Measurements from ENCODE around the gene EPB41L1.

Gene EPB41L1

DNA sequence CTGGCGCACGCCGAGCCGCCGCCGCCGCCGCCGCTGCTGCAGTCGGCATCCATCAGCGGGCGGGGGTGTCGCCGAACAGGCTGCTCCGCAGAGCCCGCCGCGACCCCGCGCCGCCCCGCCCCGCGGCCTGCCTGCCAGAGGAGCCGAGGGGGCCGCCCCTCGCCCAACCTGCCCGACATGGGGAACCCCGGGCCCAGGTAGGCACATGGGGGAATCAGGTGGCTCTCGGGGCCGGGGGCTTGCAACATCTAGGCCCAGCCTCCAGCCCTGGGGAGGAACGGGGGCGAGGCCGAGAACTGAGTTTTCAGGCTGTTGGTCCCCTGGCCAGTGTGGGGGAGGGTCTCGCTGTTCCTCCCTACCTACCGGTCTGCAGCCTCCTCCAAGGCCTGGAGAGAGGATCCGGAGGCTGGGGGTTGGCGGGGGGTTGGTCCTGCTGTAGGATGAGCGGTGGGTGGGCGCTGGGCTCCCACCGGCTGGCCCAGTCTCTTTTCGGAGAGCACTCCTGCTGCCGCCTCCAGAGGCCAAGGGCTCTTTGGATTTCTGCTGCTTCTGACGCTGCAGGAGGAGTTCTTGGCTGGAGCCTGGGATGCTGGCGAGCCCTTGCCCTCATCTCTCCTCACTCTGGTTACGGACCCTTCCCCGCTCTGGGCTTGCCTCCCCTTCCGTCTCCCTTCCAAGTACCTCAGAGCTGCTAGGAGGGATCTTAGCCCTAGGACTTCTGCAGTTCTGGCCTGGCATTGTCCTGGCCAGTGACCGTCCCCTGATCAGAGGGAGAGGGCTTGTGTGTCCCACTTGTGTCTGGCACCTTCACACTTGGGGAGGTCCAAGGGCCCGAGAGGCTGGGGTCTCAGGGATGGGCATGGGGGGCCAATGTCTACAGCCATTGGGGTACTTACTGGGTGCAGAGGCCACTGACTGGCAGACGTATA is at the start of gene EPB41L1:
TSS of gene EPB41L1 (plus strand) at position 41 of the 929 bp plus-strand sequence. CDS start 19,038 bp downstream, outside the sequence.
- no peak for DNase-seq (ENCODE audit: low read depth in 2 of 2)

DNA sequence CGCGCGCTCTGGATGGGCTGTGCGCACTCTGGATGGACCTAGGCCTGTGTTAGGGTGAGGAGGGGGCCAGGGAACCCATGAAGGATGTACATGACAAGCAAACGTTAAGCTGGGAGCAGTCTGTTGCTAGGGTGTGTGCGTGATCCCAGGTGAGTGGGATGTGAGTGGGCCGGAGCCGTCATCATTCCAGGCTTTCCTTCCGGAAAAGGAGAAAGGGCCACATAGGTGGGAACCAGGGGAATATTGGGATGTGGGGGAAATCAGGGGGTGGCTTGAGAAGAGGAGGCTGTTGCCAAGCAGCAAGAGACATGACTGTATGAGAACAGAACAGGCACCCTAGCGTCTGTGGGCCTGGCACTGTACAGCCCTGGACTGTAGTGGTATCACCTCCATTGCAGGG is 49.7 kb upstream of the EPB41L1 start:
- DNase-seq (ENCODE audit: low read depth in 2 of 2): no peak

DNA sequence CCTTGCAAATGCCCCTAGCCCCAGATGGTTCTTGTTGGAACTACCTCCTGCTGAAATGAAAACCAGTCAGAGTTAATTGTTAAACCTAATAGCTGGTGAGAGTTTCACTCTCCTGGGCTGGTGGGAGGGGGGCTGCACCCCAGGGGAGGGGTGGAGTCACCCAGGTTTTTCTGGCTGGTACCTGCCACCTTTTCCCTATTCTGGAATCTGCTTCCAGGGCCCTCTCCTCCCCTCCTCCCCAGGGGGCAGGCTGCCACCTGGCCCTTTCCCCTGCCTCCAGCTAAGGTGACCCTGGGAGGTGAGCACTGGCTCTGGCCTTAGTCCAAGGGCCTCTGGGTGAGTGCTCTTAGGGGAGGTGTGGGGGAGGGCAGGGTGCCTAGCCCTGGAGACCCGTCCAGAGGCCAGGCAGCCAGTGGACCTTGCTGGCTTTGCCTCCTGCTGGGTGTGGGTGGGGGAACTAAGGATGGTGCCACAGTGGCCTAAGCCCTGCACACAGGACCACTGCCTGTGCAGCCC is 48.8 kb upstream of the EPB41L1 start:
- no peak for DNase-seq (ENCODE audit: low read depth in 2 of 2)

DNA sequence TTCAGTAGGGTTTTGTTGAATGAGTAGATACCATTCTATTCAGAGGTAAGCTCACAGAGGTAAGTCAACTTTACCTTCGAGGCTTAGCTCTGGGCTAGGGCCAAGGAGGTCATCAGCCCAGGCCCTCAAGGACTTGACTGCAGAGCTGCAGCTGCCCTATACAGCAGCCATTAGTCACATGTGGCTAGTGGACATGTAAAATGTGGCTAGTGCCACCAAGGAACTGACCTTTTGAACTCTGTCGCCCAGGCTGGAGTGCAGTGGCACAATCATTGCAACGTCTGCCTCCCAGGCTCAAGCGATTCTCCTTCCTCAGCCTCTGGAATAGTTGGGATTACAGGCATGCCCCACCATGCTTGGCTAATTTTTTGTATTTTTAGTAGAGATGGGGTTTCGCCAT is 47.9 kb upstream of the EPB41L1 start:
- no peak for DNase-seq (ENCODE audit: low read depth in 2 of 2)

DNA sequence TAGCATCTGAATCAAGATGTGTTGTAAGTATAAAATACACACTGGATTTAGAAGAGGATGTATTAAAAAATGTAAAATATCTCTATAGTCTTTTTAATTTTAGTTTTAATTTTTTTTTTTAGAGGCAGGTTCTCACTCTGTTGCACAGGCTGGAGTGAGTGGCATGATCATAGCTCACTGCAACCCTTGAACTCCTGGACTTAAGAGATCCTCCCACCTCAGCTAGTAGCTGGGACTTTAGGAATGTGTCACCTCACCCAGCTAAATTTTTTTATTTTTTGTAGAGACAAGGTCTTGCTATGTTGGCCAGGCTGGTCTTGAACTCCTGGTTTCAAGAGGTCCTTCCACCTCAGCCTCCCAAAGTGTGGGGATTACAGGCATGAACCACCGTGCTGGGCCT is 46.7 kb upstream of the EPB41L1 start:
- DNase-seq (ENCODE audit: low read depth in 2 of 2): no peak

DNA sequence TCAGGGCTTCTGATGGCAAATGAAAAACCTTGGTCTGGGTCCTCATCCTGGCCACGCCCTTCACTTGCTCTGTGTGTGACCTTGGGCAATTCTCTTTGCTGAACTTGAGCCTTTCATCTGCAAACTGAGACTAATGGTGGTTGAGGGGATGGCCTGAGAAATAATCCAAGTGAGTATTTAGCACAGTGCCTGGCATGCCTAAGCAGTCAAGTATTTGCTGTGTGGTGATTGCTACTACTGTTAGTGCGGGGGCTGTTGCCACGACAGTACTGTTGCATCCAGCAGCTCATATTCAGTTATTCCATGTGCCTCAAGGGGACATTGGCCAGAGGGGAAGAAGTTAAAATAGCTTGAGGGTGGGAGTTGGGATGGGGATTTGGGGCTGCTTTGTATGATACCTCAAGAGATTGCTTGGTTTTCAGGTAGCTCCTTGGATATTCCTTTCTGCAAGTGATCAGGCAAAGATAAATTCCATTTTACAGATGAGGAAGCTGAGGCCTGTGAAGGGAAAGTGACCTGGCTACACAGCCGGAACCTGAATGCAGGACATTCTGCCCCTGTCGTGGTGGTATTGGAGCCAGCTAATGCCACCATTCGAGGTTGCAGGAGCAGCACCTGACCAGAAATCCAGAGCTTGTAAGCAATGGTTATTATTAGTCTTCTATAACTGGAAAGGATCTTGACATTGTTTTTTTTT is 45.1 kb upstream of the EPB41L1 start:
- no peak for DNase-seq (ENCODE audit: low read depth in 2 of 2)

DNA sequence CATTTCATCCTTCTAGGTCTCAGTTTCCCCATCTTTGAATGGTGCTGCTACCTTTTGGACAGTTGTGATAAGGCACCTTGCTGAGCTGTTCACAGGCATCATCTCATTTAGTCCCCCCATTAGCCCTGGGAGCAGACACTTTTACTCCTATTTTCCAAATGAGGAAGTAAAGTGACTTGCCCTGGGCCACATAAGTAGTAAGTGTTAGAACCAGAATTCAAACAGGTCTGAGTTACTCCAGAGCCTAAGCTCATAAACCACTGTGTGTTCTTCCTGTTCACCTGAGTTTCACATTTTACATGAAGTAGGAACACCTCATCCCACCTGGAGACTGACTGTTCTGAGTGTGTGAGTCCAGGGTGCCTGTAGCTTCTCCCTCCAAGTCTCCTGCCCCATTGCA is 43.5 kb upstream of the EPB41L1 start:
- DNase-seq (ENCODE audit: low read depth in 2 of 2): no peak

DNA sequence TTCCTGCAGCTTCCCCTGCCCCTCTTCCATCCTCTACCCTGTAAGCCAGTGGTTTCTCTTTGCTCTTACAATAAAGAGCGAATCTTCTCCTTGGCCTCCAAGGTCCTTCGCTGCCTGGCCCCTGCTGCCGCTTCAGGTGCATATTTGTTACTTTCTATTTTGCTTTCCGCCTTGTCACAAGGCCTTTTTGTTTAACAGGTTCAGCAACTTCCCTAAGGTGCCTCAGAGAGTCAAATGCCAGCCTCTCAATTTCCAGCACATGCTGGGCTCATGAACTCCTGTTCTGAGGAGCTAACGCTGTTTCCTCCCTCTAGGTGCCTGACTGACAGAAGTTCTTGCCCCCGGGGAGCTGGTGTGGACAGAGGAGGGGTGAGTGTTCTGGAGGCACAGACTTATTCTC is 42.4 kb upstream of the EPB41L1 start:
- no peak for DNase-seq (ENCODE audit: low read depth in 2 of 2)

DNA sequence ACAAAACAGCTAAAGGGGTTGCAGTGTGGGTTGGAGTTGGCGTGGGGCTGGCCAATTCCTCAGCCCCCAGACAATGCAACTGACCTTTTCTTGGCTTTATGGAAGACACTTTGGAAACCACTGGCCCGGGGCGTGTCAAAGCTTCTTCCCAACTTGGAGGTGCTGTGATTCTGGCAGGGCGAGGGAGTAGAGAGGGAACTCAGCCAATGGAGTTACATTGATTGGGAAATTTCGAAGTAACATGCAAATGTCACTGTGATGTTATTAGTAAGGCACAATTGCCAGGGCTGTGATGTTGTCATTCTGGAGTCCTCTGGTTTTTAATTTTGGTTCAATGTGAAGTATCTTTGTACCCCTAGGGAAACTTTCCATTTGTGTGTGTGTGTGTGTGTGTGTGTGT is 41.5 kb upstream of the EPB41L1 start:
- no peak for DNase-seq (ENCODE audit: low read depth in 2 of 2)

DNA sequence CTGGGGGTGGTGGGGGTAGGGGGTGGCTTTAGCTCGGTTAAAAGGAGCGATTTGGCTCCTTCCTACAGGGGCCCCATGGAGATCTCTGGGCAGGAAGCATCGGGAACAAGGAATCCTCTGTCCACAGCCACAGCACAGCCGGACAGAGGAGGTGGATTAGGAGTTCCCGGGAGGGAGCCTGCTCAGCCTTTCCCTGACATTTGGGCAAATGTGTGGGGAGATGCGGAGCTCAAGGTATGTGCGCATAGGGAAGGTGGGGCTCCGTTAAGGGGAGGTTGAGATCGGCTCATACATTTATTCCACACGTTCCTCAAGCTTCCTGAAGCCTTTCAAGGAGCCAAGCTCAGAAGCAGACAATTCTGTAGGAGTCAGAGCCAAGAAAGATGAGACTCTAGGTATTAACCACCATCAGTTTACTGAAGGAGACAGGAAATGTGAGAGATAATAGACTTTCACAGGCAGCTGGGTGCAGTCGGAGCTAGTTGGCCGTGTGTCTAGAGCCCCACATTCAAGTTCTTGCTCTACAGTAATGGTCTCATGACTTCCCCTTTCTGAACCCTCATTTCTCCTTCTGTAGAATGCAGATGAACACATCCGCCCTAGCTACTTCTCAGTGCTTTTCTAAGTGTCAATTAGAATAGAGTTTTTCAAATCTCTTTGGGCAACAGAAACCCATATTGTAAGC is 40.8 kb upstream of the EPB41L1 start:
- DNase-seq (ENCODE audit: low read depth in 2 of 2): no peak

DNA sequence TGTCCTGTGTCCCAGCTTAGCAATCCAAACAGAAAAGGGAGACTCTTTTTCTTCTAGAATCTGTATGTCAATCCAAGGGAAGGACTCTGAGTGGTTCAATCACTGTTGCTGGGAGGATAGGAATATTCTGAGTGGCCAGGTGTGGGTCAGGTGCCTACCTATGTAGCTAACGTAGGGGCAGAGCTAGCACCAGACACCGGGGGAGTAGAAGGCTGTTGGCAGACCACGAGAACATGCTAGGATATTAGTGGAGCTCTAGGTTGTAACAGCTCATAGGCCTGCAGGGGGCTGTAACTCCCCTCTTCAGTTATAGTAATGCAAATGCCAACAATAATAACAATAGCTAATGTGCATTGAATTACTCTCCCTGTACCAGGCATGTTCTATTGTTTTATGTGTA is 39.8 kb upstream of the EPB41L1 start:
- no peak for DNase-seq (ENCODE audit: low read depth in 2 of 2)

DNA sequence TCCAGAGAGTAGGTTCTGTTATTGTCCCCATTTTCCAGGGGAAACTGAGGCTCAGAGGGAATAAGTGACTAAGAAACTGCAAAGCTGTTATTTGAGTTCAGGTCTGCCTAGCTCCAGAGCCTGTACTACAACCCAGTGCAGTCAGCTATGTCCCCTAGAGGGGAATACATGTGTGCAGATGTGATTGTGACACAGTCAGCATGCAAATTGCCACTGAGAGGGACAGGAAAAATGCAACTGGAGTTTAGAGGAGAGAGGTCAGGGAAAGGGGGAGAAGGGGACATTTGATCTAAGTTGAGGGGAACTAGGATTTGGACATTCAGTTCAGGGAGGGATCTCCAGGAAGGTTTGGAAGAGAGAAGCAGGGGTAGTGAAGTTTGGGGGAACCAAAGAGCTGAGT is 38.6 kb upstream of the EPB41L1 start:
- DNase-seq (ENCODE audit: low read depth in 2 of 2): no peak

DNA sequence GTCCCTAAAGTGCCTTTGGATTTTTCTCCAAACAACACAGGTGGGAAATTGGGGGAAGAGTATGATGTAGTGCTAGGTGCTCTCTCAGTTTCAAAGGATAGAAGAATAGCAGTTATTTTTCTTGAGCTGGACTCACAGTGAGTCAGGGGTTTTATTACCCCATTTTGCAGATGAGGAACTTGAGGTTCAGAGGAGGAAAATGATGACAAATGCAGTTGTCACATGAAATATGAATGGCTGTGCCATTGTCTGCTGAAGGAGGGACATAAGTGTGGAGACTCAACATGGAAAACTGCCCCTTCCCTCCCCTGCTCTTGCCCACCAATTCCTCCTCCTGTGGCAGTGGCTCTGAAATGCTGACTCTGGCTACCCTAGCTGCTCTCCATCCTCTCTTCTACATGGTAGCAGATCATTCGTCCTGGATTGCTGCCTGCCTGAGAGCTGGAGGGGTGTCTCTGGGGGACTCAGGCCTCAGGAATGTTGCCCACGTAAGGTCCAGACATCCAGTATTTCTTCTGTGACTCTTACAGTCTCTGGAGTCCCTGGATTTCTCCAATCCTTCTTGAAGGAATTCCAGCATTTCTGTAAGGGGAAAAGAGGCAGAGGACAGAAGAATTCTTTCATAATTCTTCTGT is 37.6 kb upstream of the EPB41L1 start:
- DNase-seq (ENCODE audit: low read depth in 2 of 2): no peak

DNA sequence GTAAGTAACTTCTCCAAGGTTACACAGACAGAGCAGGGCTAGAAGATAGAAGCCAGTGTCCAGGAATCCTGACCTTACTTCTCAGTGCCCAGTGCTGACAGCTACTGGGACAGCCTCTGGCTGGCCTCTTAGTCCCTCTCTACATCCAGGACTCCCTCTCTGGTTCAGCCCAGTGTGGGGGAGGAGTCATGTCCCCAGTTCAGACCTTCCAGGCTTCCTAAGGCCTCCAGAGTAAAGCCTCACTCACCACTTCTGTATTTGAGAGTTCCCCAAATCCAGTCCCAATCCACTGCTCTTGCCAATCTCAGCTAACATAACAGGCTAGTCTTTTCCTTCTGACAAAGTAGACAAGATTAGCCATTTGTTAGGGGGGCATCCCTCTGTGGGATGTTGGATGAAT is 36.9 kb upstream of the EPB41L1 start:
- DNase-seq (ENCODE audit: low read depth in 2 of 2): no peak

DNA sequence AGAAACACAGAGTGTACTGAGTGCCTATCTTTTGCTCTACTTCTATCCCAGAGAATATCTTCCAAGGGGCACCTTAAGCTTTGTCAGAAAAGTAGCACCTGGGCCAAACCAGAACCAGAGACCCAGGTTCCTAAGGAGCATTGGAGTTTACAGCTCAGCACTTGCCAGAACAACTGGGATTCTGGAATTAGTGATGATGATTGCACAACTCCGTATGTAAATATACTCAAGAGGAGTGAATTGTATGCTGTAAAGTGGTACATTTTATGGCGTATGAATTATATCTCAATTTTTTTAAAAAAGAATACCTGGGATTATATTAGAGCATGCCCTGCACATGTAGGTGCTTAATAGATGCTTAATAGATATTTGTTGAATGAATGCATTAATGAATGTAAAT is 36.2 kb upstream of the EPB41L1 start:
- DNase-seq (ENCODE audit: low read depth in 2 of 2): no peak

DNA sequence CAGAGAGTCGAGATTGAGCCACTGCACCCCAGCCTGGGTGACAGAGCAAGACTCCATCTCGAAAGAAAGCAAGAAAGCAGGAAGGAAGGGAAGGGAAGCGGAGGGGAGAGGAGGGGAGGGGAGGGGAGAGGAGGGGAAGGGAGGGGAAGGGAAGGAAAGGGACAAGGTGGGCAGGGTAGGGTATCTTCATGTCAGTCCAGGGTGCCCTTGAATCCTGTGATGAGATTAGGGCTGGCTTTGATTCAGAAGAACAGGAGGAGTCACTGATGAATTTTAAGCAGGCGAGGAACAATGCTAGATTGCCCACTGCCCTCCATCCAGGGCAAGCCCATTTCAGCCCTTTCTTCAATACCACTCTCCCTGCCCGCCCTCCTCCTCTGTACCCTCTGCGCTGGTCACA is 35.0 kb upstream of the EPB41L1 start:
- no peak for DNase-seq (ENCODE audit: low read depth in 2 of 2)

DNA sequence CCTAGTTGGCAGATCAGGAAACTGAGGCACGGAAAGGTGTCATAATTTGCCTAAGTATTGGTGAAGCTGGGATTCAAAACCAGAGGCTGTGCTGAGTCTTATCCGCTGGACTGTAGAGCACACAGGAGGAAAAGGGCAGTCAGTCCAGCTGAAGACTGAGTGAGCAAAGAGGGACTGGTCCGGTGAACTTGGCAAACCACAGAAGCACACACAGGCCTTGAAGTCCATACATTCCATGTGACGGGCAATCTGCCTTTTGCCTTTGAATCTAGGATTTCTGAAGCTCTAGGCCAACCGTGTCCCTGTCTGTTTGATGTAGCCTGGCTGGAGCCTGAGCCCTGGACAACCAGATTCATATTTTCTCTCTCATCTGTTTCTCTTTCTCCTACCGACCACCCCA is 34.3 kb upstream of the EPB41L1 start:
- DNase-seq (ENCODE audit: low read depth in 2 of 2): no peak

DNA sequence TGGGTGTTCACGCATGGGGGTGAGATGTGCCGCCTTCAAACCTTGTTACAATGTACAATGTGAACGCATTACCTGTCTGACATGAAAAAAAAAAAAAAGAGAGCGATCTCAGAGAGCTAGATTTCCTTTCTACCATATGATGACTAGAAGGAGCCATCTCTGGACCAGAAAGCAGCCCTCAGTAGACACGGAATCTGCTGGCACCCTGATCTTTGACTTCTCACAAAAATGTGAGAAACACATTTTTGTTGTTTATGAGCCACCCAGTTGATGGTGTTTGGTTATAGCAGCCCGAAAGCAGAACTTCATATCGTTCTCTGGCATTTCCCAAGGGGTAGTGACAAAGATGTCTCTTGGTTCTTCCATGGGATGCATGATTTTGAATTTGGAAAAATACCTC is 33.5 kb upstream of the EPB41L1 start:
- no peak for DNase-seq (ENCODE audit: low read depth in 2 of 2)

DNA sequence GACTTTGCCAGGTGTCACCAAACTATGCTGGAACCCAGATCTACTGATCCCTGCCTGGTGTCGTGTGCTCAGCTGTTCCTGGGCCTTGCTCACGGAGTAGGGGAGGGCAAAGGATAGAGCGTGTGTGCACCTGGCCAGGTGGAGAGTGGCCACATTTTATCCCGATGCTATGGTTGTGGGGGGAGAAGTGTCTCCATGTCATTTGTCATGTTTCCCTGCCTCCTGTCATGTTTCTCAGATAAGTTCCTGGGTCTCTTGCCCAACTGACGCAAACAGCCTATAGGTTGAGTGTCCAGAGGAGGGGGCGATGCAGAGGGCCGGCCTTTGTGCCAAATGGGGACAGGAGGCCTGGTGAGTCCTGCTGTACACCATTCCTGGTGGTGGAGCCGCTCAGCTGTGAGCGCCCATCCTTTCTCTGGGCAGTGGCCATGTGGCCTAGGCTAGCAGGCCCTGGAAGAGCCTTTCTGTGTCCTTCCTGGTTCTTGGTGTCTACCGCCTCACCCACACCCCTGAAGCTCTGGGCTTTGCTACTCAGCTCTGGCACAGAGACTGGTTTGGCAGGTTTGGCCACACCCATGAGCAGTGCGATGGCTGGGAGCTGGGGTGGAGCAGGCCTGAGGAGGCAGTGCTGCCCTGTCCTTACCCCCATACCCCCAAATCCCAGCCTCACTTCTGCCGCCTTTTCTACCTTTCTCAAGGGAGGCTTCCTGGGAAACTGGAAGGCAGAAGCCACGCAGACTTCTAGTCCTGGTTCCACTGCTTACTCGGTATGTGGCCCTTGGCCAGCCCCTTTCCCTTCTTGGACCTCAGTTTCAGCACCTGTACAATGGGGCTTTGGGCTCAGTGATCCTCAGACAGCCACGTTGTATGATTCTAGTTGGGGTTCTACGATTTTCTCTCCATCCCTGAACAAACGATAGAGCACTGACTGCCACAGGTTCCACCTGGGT is 32.3 kb upstream of the EPB41L1 start:
- DNase-seq (ENCODE audit: low read depth in 2 of 2): no peak

DNA sequence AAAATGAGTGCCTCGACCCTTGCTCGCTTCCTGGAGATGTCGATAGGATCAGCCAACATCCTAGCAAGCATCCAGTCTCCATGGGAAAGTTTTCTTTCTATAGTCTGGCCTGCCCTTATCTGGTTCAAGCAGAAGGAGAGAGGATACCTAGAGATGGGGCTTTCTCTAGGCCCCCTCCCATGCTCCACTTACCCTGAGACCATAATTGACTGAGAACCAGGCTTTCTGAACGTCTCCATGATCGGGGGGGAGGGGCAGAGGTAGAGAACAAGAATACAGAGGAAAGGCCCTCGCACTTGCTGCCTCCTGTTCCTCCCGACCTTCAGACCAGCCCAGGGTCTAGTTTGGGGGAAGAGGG is 31.6 kb upstream of the EPB41L1 start:
- DNase-seq (ENCODE audit: low read depth in 2 of 2): no peak

DNA sequence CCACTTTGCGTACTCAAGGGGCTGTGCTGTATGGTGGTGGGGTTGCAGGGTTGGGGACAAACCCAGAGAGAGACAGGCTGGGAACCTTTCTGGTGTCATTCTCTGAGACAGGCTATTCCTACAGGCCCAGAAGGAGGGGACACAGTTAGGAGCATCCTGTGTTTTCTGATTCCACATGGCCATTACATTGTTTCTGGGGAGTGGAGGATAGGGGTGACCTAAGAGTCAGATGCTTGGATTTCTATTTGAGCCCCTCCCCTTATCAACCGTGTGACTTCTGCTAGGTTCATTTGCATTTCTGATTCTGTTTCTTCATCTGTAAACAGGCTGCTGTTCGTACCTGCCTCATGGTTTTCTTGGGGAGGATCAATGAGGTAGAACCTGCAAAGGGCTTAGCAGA is 29.4 kb upstream of the EPB41L1 start:
- DNase-seq (ENCODE audit: low read depth in 2 of 2): no peak

All from stimulated activated CD8-positive, alpha-beta memory T cell treated with anti-CD3 and anti-CD28 coated beads, Interleukin-15, amount 100 ng/mL, for 48 hours (primary cell).